Neural progenitor cell (in vitro differentiated cells): ENCODE data around the gene SHLD3.

ENCODE experiments used
- EZH2 ChIP-seq: fragments of 200-600 bp; sonication (generic); IDR thresholded peaks from 2 replicates; pipeline ENCODE4 v1.6.1; 2017; ENCODE audit warnings: antibody characterized with exemption, mild to moderate bottlenecking, moderate library complexity
- EZH2phosphoT487 ChIP-seq: fragments of 200-600 bp; sonication (generic); IDR thresholded peaks from 2 replicates; pipeline ENCODE4 v1.6.1; 2017; ENCODE audit warnings: antibody characterized with exemption
- TF ChIP-seq, protein P1 (sequence below): fragments of 200-600 bp; sonication (generic); IDR thresholded peaks from 2 replicates; pipeline ENCODE4 v1.5.1; 2017; ENCODE audit warnings: antibody characterized with exemption, mild to moderate bottlenecking

DNA sequence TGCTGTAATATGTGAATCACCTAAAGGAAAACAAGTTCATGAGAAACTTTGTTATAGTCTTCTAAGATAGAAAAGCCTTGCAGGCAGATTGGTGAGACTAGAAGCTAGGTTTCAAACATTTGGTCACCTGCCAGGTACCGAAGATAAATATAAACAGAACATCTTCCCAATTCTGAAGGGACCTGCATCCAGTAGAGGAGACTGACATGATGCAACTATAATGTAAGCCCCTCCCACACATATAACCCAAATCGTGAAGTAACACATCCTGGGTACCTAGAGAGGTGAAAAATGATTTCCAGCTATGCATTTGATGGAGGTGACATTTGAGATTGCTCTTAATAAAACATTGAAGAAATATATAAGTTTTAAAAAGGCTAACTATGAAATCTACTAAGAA lies 29.9 kb downstream of the SHLD3 start:
- TF ChIP-seq EZH2 (no peak), EZH2phosphoT487 (no peak)
- TF ChIP-seq, protein P1, sequence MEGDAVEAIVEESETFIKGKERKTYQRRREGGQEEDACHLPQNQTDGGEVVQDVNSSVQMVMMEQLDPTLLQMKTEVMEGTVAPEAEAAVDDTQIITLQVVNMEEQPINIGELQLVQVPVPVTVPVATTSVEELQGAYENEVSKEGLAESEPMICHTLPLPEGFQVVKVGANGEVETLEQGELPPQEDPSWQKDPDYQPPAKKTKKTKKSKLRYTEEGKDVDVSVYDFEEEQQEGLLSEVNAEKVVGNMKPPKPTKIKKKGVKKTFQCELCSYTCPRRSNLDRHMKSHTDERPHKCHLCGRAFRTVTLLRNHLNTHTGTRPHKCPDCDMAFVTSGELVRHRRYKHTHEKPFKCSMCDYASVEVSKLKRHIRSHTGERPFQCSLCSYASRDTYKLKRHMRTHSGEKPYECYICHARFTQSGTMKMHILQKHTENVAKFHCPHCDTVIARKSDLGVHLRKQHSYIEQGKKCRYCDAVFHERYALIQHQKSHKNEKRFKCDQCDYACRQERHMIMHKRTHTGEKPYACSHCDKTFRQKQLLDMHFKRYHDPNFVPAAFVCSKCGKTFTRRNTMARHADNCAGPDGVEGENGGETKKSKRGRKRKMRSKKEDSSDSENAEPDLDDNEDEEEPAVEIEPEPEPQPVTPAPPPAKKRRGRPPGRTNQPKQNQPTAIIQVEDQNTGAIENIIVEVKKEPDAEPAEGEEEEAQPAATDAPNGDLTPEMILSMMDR = no peak
